Measurements from ENCODE around the gene KPTN. TPM values are rescaled to one million over a fixed set of nuclear protein-coding genes. Genes with fewer than 3 reads are reported as not detected.

Gene KPTN
- total RNA-seq, 1 experiment from 2014 or later = 20.8 TPM

DNA sequence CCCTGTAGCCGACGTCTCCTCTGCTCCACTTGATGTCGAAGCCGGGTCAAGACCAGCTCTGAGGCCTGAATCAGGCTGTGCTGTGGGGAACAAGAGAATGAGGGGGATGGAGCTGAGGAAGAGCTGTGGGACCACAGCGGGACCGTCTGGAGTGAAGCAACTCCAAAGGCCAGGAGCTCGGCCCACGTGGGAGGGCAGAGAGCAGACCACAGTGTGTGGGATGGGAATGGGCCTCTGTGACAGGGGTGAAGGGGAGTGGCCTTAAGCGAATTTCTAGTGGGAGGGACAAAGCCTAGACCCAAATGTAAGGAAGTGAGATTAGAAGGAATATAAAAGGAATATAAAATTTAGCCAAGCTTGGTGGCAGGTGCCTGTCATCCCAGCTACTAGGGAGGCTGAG, 8.6 kb downstream of the KPTN start:
- Histone ChIP-seq H3K9me3 (ENCODE audit: insufficient read depth, low read depth) (no peaks in the 10 kb centered on the region), H4K20me1 (ENCODE audit: insufficient read depth) (no peaks in the 10 kb centered on the region), H3K4me3 (no peak overlapping the region), H3K9me2 (ENCODE audit: insufficient read depth) (no peaks in the 10 kb centered on the region), H3K27me3 (ENCODE audit: insufficient read depth, low read depth) (peaks cover 18% of the 10 kb centered on the region), H3K36me3 (ENCODE audit: low read depth) (no peaks in the 10 kb centered on the region), H3K4me1 (replicated peaks; ENCODE audit: insufficient read depth) (no peaks in the 10 kb centered on the region), H3K27ac (no peak overlapping the region), H3K79me2 (ENCODE audit: low read depth) (no peaks in the 10 kb centered on the region), H3F3A (ENCODE audit: insufficient read depth, low read depth) (no peaks in the 10 kb centered on the region), H2AFZ (no peak overlapping the region), H3K4me2 (no peak overlapping the region)
- ChIA-PET CTCF (no interaction called here), POLR2A (ENCODE audit: unreplicated experiment) (no interaction called here)
- no peak for DNase-seq
- no TSS peak for BruUV-seq (replicated peaks)
- TF ChIP-seq, protein P1, sequence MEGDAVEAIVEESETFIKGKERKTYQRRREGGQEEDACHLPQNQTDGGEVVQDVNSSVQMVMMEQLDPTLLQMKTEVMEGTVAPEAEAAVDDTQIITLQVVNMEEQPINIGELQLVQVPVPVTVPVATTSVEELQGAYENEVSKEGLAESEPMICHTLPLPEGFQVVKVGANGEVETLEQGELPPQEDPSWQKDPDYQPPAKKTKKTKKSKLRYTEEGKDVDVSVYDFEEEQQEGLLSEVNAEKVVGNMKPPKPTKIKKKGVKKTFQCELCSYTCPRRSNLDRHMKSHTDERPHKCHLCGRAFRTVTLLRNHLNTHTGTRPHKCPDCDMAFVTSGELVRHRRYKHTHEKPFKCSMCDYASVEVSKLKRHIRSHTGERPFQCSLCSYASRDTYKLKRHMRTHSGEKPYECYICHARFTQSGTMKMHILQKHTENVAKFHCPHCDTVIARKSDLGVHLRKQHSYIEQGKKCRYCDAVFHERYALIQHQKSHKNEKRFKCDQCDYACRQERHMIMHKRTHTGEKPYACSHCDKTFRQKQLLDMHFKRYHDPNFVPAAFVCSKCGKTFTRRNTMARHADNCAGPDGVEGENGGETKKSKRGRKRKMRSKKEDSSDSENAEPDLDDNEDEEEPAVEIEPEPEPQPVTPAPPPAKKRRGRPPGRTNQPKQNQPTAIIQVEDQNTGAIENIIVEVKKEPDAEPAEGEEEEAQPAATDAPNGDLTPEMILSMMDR (conservative IDR thresholded peaks at IDR 0.05) = no peak
- no peak for TF ChIP-seq EZH2 (IDR thresholded peaks at IDR 0.05; ENCODE audit: low read depth)
- intact Hi-C loops (cut with micrococcal nuclease; ENCODE audit: unreplicated experiment) = no loop called here

- no peak for DNase-seq
- H3K9me2 ChIP-seq (ENCODE audit: insufficient read depth) = no peaks in the 10 kb centered on the region
- no peaks in the 10 kb centered on the region for H3K4me1 ChIP-seq (replicated peaks; ENCODE audit: insufficient read depth)
- no peak overlapping the region for H3K4me2 ChIP-seq
- H3K4me3 ChIP-seq = no peak overlapping the region
- H3K9me3 ChIP-seq (ENCODE audit: insufficient read depth, low read depth) = no peaks in the 10 kb centered on the region
- ChIA-PET POLR2A (ENCODE audit: unreplicated experiment) (no interaction called here), CTCF (interaction anchor here (0.6 kb wide), 1 partner anchor 687 kb away, joined by 4 read pairs; no protein-coding TSS in a partner anchor)
- no peak overlapping the region for H3K27ac ChIP-seq
- TF ChIP-seq, protein P1 (conservative IDR thresholded peaks at IDR 0.05) = no peak
- TF ChIP-seq EZH2 (IDR thresholded peaks at IDR 0.05; ENCODE audit: low read depth) = no peak
- intact Hi-C loops (cut with micrococcal nuclease; ENCODE audit: unreplicated experiment) = no loop called here
- H4K20me1 ChIP-seq (ENCODE audit: insufficient read depth) = no peaks in the 10 kb centered on the region
- H3K27me3 ChIP-seq (ENCODE audit: insufficient read depth, low read depth) = peaks cover 40% of the 10 kb centered on the region
- no TSS peak for BruUV-seq (replicated peaks)
- H3F3A ChIP-seq (ENCODE audit: insufficient read depth, low read depth) = 0 out of 2 replicates have a peak, but pooled peaks cover 5% of the 10 kb centered on the region
- H3K79me2 ChIP-seq (ENCODE audit: low read depth) = no peaks in the 10 kb centered on the region
- H3K36me3 ChIP-seq (ENCODE audit: low read depth) = no peaks in the 10 kb centered on the region
- no peak overlapping the region for H2AFZ ChIP-seq
Measured at GRCh38 chr19:47473336-47473735, 10.7 kb downstream of the KPTN start.

DNA sequence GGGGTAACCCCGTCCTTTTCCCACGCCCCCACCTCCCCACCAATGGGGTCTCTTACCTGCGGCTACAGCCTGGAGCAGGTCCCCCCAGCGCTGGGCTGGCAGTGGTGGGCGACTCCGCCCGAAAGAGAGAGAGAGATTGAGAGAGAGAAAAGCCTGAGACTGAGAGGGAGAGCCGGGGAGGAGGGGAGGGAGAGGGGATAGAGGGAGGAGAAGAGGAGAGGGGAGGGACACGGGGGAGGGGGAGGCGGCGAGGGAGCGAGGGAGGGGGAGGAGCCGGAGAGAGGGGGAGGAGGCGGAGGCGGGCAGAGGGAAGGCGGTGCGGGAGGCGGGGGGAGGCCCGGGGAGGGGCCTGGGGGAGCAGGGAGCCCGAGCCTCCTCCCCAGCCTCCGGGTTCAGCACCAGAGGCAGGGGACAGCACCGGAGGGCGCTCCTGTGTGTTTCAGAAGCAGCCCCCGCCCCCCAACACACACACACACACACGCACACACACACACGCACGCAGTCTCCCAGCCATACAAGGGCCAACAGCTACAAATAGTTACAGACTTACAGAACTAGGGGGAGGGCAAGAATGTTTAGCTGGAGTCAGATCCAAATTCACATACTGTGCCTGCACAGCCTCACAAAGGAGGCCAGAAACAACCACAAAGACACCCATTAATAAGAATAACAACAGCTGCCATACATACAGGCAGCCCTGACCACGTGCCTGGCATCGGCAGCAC, 12.1 kb downstream of the KPTN start, which contains the start of gene SLC8A2:
Gene SLC8A2, minus strand, starts transcription at position 161 of the 725 bp plus-strand sequence. CDS start 5,490 bp downstream, outside the sequence.
- Histone ChIP-seq H3K27me3 (ENCODE audit: insufficient read depth, low read depth) (peaks cover 54% of the 10 kb centered on the region), H3F3A (ENCODE audit: insufficient read depth, low read depth) (0 out of 2 replicates have a peak, but pooled peaks cover 5% of the 10 kb centered on the region), H3K4me3 (no peak within 1 kb of the TSS), H3K9me3 (ENCODE audit: insufficient read depth, low read depth) (no peaks in the 10 kb centered on the region), H3K79me2 (ENCODE audit: low read depth) (no peaks in the 10 kb centered on the region), H2AFZ (no peak within 1 kb of the TSS), H3K4me2 (no peak within 1 kb of the TSS), H4K20me1 (ENCODE audit: insufficient read depth) (no peaks in the 10 kb centered on the region), H3K27ac (no peak within 1 kb of the TSS), H3K9me2 (ENCODE audit: insufficient read depth) (no peaks in the 10 kb centered on the region), H3K4me1 (replicated peaks; ENCODE audit: insufficient read depth) (no peaks in the 10 kb centered on the region), H3K36me3 (ENCODE audit: low read depth) (no peaks in the 10 kb centered on the region)
- no peak for TF ChIP-seq EZH2 (IDR thresholded peaks at IDR 0.05; ENCODE audit: low read depth)
- TF ChIP-seq, protein P1 (conservative IDR thresholded peaks at IDR 0.05) = no peak
- ChIA-PET POLR2A (ENCODE audit: unreplicated experiment) (no interaction called here), CTCF (interaction anchor here (0.6 kb wide), 1 partner anchor 797 kb away, joined by 4 read pairs; no protein-coding TSS in a partner anchor)
- peak; percentile 45 to 69 for DNase-seq
- no TSS peak for BruUV-seq (replicated peaks)
- intact Hi-C loops (cut with micrococcal nuclease; ENCODE audit: unreplicated experiment) = no loop called here

All from PC-9 (cell line).